Loucy (cell line): ENCODE results near the gene RAD51D.

Experiments used
- H2AFZ ChIP-seq: fragments of 200-600 bp; sonication (generic); 2 replicates; pipeline ENCODE4 v1.6.0; 2016; ENCODE audit warnings: antibody characterized with exemption, mild to moderate bottlenecking, low read length, moderate library complexity
- H3F3A ChIP-seq: fragments of 200-600 bp; 2 replicates; pipeline ENCODE4 v1.6.0; 2016; ENCODE audit warnings: antibody characterized with exemption, low read depth, mild to moderate bottlenecking
- H3K27me3 ChIP-seq: fragments of 200-600 bp; sonication (generic); 2 replicates; pipeline ENCODE4 v1.6.1; 2014; ENCODE audit warnings: low read length, mild to moderate bottlenecking; ENCODE audit not compliant: insufficient read depth, poor library complexity, severe bottlenecking
- H3K36me3 ChIP-seq: fragments of 200-600 bp; sonication (generic); 2 replicates; pipeline ENCODE4 v1.6.1; 2016; ENCODE audit warnings: low read length; ENCODE audit not compliant: insufficient read depth
- H3K4me1 ChIP-seq: fragments of 200-600 bp; sonication (generic); 2 replicates; pipeline ENCODE4 v1.5.1; 2014; ENCODE audit warnings: low read length, mild to moderate bottlenecking; ENCODE audit not compliant: insufficient read depth, poor library complexity, severe bottlenecking
- H3K4me2 ChIP-seq: fragments of 200-600 bp; sonication (generic); 2 replicates; pipeline ENCODE4 v1.6.0; 2014; ENCODE audit warnings: antibody characterized with exemption, low read length, low read depth, mild to moderate bottlenecking; ENCODE audit not compliant: poor library complexity, severe bottlenecking
- H3K4me3 ChIP-seq: fragments of 200-600 bp; sonication (generic); 2 replicates; pipeline ENCODE4 v1.5.1; 2014; ENCODE audit warnings: low read length, mild to moderate bottlenecking, mixed read lengths; ENCODE audit not compliant: poor library complexity, severe bottlenecking
- H3K79me2 ChIP-seq: fragments of 200-600 bp; sonication (generic); 2 replicates; pipeline ENCODE4 v1.6.1; 2014; ENCODE audit warnings: low read length; ENCODE audit not compliant: insufficient read depth
- H3K9ac ChIP-seq: fragments of 200-600 bp; sonication (generic); 2 replicates; pipeline ENCODE4 v1.6.0; 2014; ENCODE audit warnings: mild to moderate bottlenecking, low read depth, low read length, moderate library complexity; ENCODE audit not compliant: poor library complexity, severe bottlenecking
- H3K9me2 ChIP-seq: fragments of 200-600 bp; sonication (generic); replicated peaks from 2 replicates; pipeline ENCODE4 v1.6.1; 2016; ENCODE audit warnings: low read depth, low read length, mixed read lengths
- H3K9me3 ChIP-seq: fragments of 200-600 bp; sonication (generic); 2 replicates; pipeline ENCODE4 v1.6.1; 2014; ENCODE audit warnings: mild to moderate bottlenecking, antibody characterized with exemption, low read length, low read depth; ENCODE audit not compliant: insufficient read depth
- H4K20me1 ChIP-seq: fragments of 200-600 bp; sonication (generic); 2 replicates; pipeline ENCODE4 v1.6.0; 2014; ENCODE audit warnings: antibody characterized with exemption, low read length, mild to moderate bottlenecking; ENCODE audit not compliant: insufficient read depth, poor library complexity, severe bottlenecking
- EZH2phosphoT487 ChIP-seq: fragments of 200-600 bp; IDR thresholded peaks from 2 replicates; pipeline ENCODE4 v1.6.1; 2018; ENCODE audit warnings: antibody characterized with exemption, mild to moderate bottlenecking, moderate library complexity, borderline replicate concordance
- TF ChIP-seq, protein P1 (sequence below): fragments of 200-600 bp; sonication (generic); conservative IDR thresholded peaks from 2 replicates; pipeline ENCODE4 v1.5.1; 2014; ENCODE audit warnings: mild to moderate bottlenecking, antibody characterized with exemption, low read length

RAD51D gene

DNA sequence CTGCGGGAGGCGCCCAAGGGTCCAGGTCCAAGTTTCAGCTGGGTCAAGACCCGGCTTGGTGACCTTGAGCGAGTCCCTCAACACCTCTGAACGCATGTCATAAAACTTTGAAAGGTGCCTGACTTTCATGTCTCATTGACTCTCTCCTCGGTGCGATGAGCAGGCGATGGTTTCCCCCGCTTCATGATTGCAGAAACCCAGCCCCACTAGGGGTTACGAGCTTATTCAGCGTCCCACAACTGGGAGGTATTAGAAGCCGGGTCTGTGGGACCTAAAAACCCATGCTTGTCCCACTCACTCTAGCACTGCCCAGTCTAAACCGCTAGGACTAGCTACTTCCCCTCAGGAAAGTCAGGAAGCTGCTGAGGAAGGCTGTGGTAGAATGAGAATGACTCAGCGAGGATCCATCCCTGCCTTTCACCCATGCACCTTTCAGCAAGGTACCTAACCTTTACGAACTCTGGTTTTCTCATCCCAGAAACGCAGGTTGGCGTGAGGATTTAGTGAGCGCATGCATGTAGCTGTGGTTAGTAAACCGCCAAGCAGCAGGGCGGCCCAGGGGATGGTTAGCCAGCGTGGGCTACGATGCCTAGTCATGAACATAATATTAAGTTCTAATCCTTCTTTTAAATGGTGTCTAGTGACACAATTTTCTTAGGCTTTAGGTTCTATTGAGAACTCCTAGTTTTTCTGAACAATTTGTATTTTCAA, 29.9 kb downstream of the RAD51D start:
- Histone ChIP-seq H4K20me1 (no peaks in the 10 kb centered on the region), H3K9ac (peak overlapping the region; percentile 64), H3K79me2 (peaks cover 30% of the 10 kb centered on the region; the same call in 1 of the 2 replicates), H3K4me3 (peak overlapping the region; percentile 68), H2AFZ (peak overlapping the region; percentile 93), H3K27me3 (no peaks in the 10 kb centered on the region), H3F3A (no peaks in the 10 kb centered on the region), H3K4me2 (peak overlapping the region; percentile 78), H3K9me2 (no peaks in the 10 kb centered on the region), H3K9me3 (no peaks in the 10 kb centered on the region), H3K4me1 (peaks cover 36% of the 10 kb centered on the region), H3K36me3 (no peaks in the 10 kb centered on the region)
- TF ChIP-seq EZH2phosphoT487: no peak
- TF ChIP-seq, protein P1, sequence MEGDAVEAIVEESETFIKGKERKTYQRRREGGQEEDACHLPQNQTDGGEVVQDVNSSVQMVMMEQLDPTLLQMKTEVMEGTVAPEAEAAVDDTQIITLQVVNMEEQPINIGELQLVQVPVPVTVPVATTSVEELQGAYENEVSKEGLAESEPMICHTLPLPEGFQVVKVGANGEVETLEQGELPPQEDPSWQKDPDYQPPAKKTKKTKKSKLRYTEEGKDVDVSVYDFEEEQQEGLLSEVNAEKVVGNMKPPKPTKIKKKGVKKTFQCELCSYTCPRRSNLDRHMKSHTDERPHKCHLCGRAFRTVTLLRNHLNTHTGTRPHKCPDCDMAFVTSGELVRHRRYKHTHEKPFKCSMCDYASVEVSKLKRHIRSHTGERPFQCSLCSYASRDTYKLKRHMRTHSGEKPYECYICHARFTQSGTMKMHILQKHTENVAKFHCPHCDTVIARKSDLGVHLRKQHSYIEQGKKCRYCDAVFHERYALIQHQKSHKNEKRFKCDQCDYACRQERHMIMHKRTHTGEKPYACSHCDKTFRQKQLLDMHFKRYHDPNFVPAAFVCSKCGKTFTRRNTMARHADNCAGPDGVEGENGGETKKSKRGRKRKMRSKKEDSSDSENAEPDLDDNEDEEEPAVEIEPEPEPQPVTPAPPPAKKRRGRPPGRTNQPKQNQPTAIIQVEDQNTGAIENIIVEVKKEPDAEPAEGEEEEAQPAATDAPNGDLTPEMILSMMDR: no peak

DNA sequence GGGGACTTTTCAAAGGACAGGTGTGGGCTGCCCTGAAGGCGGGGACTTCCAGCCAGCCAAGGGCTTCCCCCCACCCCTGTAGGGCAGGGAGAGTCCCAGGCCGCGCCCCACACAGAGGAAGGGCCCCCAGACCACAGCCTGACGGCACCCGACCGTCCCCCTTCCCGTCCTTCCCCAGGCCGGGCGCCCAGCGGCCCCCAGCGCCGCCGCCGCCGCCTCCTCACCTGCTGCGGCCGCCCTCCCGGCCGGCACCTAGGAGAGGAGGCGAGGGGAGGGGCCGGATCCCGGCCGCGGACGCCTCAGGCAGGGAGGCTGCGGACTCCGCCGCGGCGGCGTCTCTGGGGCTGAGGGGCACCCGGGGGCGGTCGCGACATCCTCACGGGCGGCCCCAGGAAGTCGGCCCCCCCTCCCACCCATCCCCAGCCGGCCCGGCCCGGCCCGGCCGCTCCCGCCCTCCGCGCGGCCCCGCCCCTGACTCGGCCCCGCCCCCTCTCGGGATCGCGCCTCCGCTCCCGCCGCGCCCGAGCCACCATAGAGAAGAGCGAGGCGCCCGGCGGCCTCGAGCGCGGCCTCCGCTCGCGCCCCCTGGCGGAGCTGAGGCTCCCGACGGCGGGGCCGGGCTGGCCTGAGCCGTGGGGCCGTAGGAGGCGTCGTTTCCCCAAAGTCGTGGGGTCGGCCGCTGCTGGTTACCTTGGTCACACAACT, 30.6 kb downstream of the RAD51D start:
- TF ChIP-seq, protein P1: peak; percentile 67
- no peak for TF ChIP-seq EZH2phosphoT487
- Histone ChIP-seq H3K9me2 (no peaks in the 10 kb centered on the region), H2AFZ (peak overlapping the region; percentile 93), H4K20me1 (no peaks in the 10 kb centered on the region), H3K9ac (peak overlapping the region; percentile 84), H3K79me2 (peaks cover 30% of the 10 kb centered on the region; the same call in 1 of the 2 replicates), H3K9me3 (no peaks in the 10 kb centered on the region), H3K27me3 (no peaks in the 10 kb centered on the region), H3K4me2 (peak overlapping the region; percentile 82), H3K4me1 (peaks cover 36% of the 10 kb centered on the region), H3K4me3 (peak overlapping the region; percentile 92), H3F3A (no peaks in the 10 kb centered on the region), H3K36me3 (no peaks in the 10 kb centered on the region)

DNA sequence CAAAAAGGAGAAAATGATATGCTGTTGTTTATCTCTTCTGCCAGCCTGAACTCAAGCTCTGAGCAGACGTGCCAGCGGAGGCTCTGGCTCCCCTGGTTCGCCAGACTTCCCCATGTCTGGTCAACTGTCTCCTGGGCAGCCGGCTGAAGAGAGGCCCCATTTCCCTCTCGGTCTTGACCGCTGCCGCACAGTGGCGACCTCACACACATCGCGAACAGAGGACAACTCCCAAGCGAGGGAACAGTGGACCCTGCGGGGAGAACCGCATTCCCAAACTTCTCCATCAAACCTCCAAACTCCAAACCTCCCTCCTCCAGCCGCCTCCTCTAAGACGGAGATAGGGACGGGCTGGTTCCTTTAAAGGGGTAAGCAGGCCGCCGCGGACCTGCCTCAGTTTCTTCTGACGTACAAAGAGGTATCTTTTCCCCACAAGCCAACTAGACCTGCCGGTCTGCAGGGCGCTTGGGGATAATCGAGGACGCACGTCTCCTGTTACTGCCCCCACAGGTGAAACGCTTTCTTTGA, 31.2 kb downstream of the RAD51D start:
- Histone ChIP-seq H3K9me3 (no peaks in the 10 kb centered on the region), H3K9ac (peak overlapping the region; percentile 84), H3F3A (no peaks in the 10 kb centered on the region), H3K9me2 (no peaks in the 10 kb centered on the region), H3K27me3 (no peaks in the 10 kb centered on the region), H2AFZ (peak overlapping the region; percentile 89), H3K4me1 (peaks cover 36% of the 10 kb centered on the region), H3K79me2 (peaks cover 30% of the 10 kb centered on the region; the same call in 1 of the 2 replicates), H4K20me1 (no peaks in the 10 kb centered on the region), H3K4me3 (peak overlapping the region; percentile 92), H3K36me3 (no peaks in the 10 kb centered on the region), H3K4me2 (peak overlapping the region; percentile 82)
- TF ChIP-seq, protein P1: peak; percentile 29
- no peak for TF ChIP-seq EZH2phosphoT487
